IMR-90 (cell line): ENCODE results near the gene ABHD16B. TPM values are rescaled to one million over a fixed set of nuclear protein-coding genes. Genes with fewer than 3 reads are reported as not detected.

Experiments used
- ATAC-seq: fragments of 200-7000 bp; cut with Tn5 transposase; 2 replicates; pipeline ENCODE4 v1.9.1; 2020; ENCODE audit warnings: low read depth, mild to moderate bottlenecking, moderate library complexity
- BruUV-seq: library from RNA; stranded (reverse); fragments of 400-500 nt; replicated peaks from 2 replicates; lab custom pipeline; 2021; lab: Mats Ljungman, UMichigan
- CTCF ChIA-PET: fragments of 300-600 bp; formaldehyde crosslinking; extraction: SDS; loops from one replicate; lab custom pipeline; 2021; ENCODE audit warnings: antibody characterized with exemption; lab: Yijun Ruan, JAX
- POLR2A ChIA-PET: fragments of 300-600 bp; sonication (Branson Sonifier 250); formaldehyde crosslinking; loops from one replicate; lab custom pipeline; 2022; ENCODE audit warnings: antibody characterized with exemption; ENCODE audit not compliant: unreplicated experiment; lab: Charles Lee
- DNase-seq: peaks from one replicate; pipeline ENCODE4 v3.0.0; 2013
- H2AFZ ChIP-seq: replicated peaks from 2 replicates; pipeline ENCODE3; 2013; ENCODE audit warnings: low read length, mild to moderate bottlenecking; ENCODE audit not compliant: poor library complexity
- H2AK5ac ChIP-seq: 2 replicates; pipeline ENCODE4 v1.6.1; 2013; ENCODE audit warnings: low read depth, low read length, inconsistent platforms
- H2AK9ac ChIP-seq: replicated peaks from 2 replicates; pipeline ENCODE3; 2013; ENCODE audit warnings: mild to moderate bottlenecking, low read depth, low read length, moderate library complexity; ENCODE audit not compliant: poor library complexity
- H2BK120ac ChIP-seq: 2 replicates; pipeline ENCODE4 v1.6.1; 2013; ENCODE audit warnings: low read depth, low read length, inconsistent platforms
- H2BK15ac ChIP-seq: 3 replicates; pipeline ENCODE4 v1.6.1; 2013; ENCODE audit warnings: low read depth, low read length, inconsistent platforms
- H2BK20ac ChIP-seq: 2 replicates; pipeline ENCODE4 v1.6.1; 2013; ENCODE audit warnings: low read depth, mild to moderate bottlenecking, inconsistent platforms, low read length, moderate library complexity
- H2BK5ac ChIP-seq: 2 replicates; pipeline ENCODE4 v1.6.1; 2013; ENCODE audit warnings: mild to moderate bottlenecking, low read depth, low read length, inconsistent platforms; ENCODE audit not compliant: poor library complexity, severe bottlenecking
- H3K14ac ChIP-seq: replicated peaks from 2 replicates; pipeline ENCODE4 v1.6.1; 2013; ENCODE audit warnings: low read depth, low read length, inconsistent platforms
- H3K18ac ChIP-seq: 2 replicates; pipeline ENCODE4 v1.6.1; 2013; ENCODE audit warnings: low read depth, low read length, control low read depth
- H3K23ac ChIP-seq: 2 replicates; pipeline ENCODE4 v1.6.1; 2013; ENCODE audit warnings: low read depth, low read length, inconsistent platforms
- H3K27ac ChIP-seq: 2 replicates; pipeline ENCODE4 v1.5.1; 2013; ENCODE audit warnings: mild to moderate bottlenecking, control low read depth, low read length; ENCODE audit not compliant: insufficient read depth
- H3K27me3 ChIP-seq: 2 replicates; pipeline ENCODE4 v1.6.1; 2013; ENCODE audit warnings: low read length; ENCODE audit not compliant: control insufficient read depth, insufficient read depth
- H3K36me3 ChIP-seq: 2 replicates; pipeline ENCODE4 v1.6.1; 2013; ENCODE audit warnings: low read length, mixed read lengths; ENCODE audit not compliant: control insufficient read depth, insufficient read depth
- H3K4ac ChIP-seq: 2 replicates; pipeline ENCODE4 v1.6.1; 2013; ENCODE audit warnings: low read depth, low read length, inconsistent platforms
- H3K4me1 ChIP-seq: 2 replicates; pipeline ENCODE4 v1.6.1; 2013; ENCODE audit warnings: low read length, mixed read lengths; ENCODE audit not compliant: control insufficient read depth, insufficient read depth
- H3K4me2 ChIP-seq: 2 replicates; pipeline ENCODE4 v1.6.1; 2013; ENCODE audit warnings: low read depth, mild to moderate bottlenecking, control low read depth, low read length, moderate library complexity
- H3K4me3 ChIP-seq: 2 replicates; pipeline ENCODE4 v1.5.1; 2013; ENCODE audit warnings: low read depth, mild to moderate bottlenecking, control low read depth, low read length, moderate library complexity; ENCODE audit not compliant: insufficient read depth
- H3K56ac ChIP-seq: 2 replicates; pipeline ENCODE4 v1.6.1; 2013; ENCODE audit warnings: low read length, inconsistent platforms; ENCODE audit not compliant: insufficient read depth; ENCODE audit errors: extremely low read depth
- H3K79me1 ChIP-seq, 2 experiments: 2 replicates each; pipeline ENCODE4 v1.6.1; 2013; ENCODE audit warnings: low read length in 2 of 2, inconsistent platforms in 1 of 2, low read depth in 1 of 2
- H3K9ac ChIP-seq: 2 replicates; pipeline ENCODE4 v1.6.1; 2013; ENCODE audit warnings: low read depth, low read length, control low read depth
- H3K9me1 ChIP-seq: 2 replicates; pipeline ENCODE4 v1.6.1; 2013; ENCODE audit warnings: low read length, inconsistent platforms; ENCODE audit not compliant: insufficient read depth
- H3K9me3 ChIP-seq: 2 replicates; pipeline ENCODE4 v1.6.1; 2013; ENCODE audit warnings: low read length; ENCODE audit not compliant: control insufficient read depth, insufficient read depth
- H4K20me1 ChIP-seq: 2 replicates; pipeline ENCODE4 v1.6.1; 2013; ENCODE audit warnings: low read length, inconsistent platforms; ENCODE audit not compliant: insufficient read depth
- H4K5ac ChIP-seq: 2 replicates; pipeline ENCODE4 v1.6.1; 2013; ENCODE audit warnings: mild to moderate bottlenecking, low read depth, low read length, control low read depth
- H4K8ac ChIP-seq, 2 experiments: 2 replicates each; pipeline ENCODE4 v1.6.1; 2013; ENCODE audit warnings: low read depth in 2 of 2, low read length in 2 of 2, control low read depth in 1 of 2, inconsistent platforms in 1 of 2
- H4K91ac ChIP-seq: 2 replicates; pipeline ENCODE4 v1.6.1; 2013; ENCODE audit warnings: low read depth, low read length, inconsistent platforms; ENCODE audit not compliant: insufficient read depth
- WGBS, 2 experiments: methylation state at CpG; one replicate each; pipeline versions ENCODE4 v1.1.5 to v1.1.7; 2013; ENCODE audit warnings: missing lambda C conversion rate in 2 of 2; ENCODE audit not compliant: insufficient read length in 1 of 2; ENCODE audit errors: extremely low coverage in 2 of 2; 5-methylcytosine and 5-hydroxymethylcytosine counted together
- dilution Hi-C: fragments of 300-500 bp; cut with HindIII; formaldehyde crosslinking; loops from one replicate; pipeline ENCODE4 v1.14.3; 2018; ENCODE audit warnings: low sequenced_read_pairs; ENCODE audit not compliant: unreplicated experiment
- in situ Hi-C: fragments of 300-500 bp; cut with MboI; formaldehyde crosslinking; loops from 3 replicates; pipeline ENCODE4 v1.14.3; 2019; ENCODE audit warnings: low sequenced_read_pairs, inconsistent platforms, mixed read lengths
- intact Hi-C: fragments of 100-400 bp; cut with micrococcal nuclease; formaldehyde crosslinking; loops from 2 replicates; pipeline ENCODE4 v1.10.0; 2022
- polyA plus RNA-seq, 3 experiments: library from polyadenylated mRNA; depleted of rRNA; stranded (reverse); fragments of >200 nt; gene quantifications; 2 replicates each; pipeline ENCODE4 v1.2.3, GENCODE V29; 2012; ENCODE audit warnings: low replicate concordance in 1 of 3
- total RNA-seq: library from RNA; depleted of rRNA; stranded (reverse); fragments of >200 nt; gene quantifications from 2 replicates; pipeline ENCODE4 v1.2.3, GENCODE V29; 2012
- TF ChIP-seq, protein P1 (sequence below): fragments of 150-350 bp; IDR thresholded peaks from 2 replicates; pipeline ENCODE4 v1.6.1; 2017; ENCODE audit warnings: mild to moderate bottlenecking, antibody characterized with exemption, low read length, low read depth

Gene ABHD16B
- total and polyA plus RNA-seq, 2 of the 4 experiments (the other 2 are of a cell fraction): 0.05 TPM; not detected in 1

DNA sequence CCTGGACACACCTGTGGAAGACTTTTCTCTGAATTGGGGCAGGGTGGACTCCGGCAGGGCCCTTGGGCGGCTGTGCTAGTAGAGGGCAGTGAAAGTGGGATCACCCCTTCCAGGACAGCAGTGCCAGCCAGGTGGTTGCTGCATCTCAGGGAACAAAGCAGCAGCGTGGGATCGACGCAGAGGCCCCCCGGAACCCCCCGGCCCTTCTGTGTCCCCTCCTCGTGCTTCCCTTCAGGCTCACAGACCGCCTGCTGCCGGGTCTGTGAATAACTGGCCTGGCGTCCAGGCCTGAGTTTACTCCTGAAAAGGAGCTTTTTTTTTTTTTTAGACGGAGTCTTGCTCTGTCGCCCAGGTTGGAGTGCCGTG lies 24.7 kb downstream of the ABHD16B start:
- peaks cover 8% of the 10 kb centered on the region for H3K9me1 ChIP-seq
- H4K20me1 ChIP-seq: peaks cover 82% of the 10 kb centered on the region
- H2AK9ac ChIP-seq: no peak overlapping the region
- no peak overlapping the region for H2BK20ac ChIP-seq
- H4K5ac ChIP-seq: no peak overlapping the region
- peaks cover 82% of the 10 kb centered on the region for H3K36me3 ChIP-seq
- H2AK5ac ChIP-seq: no peak overlapping the region
- no TSS peak for BruUV-seq
- in situ Hi-C loops (no loop called here), intact Hi-C loops (no loop called here), dilution Hi-C loops (no loop called here)
- no peak overlapping the region for H3K18ac ChIP-seq
- no peak overlapping the region for H3K56ac ChIP-seq
- no peaks in the 10 kb centered on the region for H3K27me3 ChIP-seq
- no peak overlapping the region for H3K4me2 ChIP-seq
- H2BK15ac ChIP-seq: no peak overlapping the region
- H2BK5ac ChIP-seq: no peak overlapping the region
- H3K4me1 ChIP-seq: peaks cover 9% of the 10 kb centered on the region
- no peak overlapping the region for H3K27ac ChIP-seq
- POLR2A ChIA-PET: no interaction called here
- TF ChIP-seq, protein P1, sequence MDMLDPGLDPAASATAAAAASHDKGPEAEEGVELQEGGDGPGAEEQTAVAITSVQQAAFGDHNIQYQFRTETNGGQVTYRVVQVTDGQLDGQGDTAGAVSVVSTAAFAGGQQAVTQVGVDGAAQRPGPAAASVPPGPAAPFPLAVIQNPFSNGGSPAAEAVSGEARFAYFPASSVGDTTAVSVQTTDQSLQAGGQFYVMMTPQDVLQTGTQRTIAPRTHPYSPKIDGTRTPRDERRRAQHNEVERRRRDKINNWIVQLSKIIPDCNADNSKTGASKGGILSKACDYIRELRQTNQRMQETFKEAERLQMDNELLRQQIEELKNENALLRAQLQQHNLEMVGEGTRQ: no peak
- H3K79me1 ChIP-seq: peaks cover 30 to 79% of the 10 kb centered on the region in 2 experiments
- WGBS, 2 experiments: 90% methylated on average over 6 of the region's 14 CpGs; no CpG with 5 or more reads in 1 of the 2 experiments
- H3K14ac ChIP-seq: no peak overlapping the region
- H3K23ac ChIP-seq: no peak overlapping the region
- DNase-seq: no peak
- H3K9ac ChIP-seq: no peak overlapping the region
- CTCF ChIA-PET: interaction anchor here (0.6 kb wide), 1 partner anchor 40 kb away, joined by 3 read pairs; no protein-coding TSS in a partner anchor
- H4K8ac ChIP-seq: no peak overlapping the region
- H2AFZ ChIP-seq: no peak overlapping the region
- no peak overlapping the region for H3K4me3 ChIP-seq
- no peak overlapping the region for H4K91ac ChIP-seq
- H3K9me3 ChIP-seq: no peaks in the 10 kb centered on the region
- H3K4ac ChIP-seq: no peak overlapping the region
- ATAC-seq: no peak
- H2BK120ac ChIP-seq: no peak overlapping the region
